Activated CD8-positive, alpha-beta T cell treated with anti-CD3 and anti-CD28 coated beads, Interleukin-2, amount 10 ng/mL, durations not matched to agents 7 days and 5 days (primary cell): ENCODE results near the gene GALNS. TPM values are rescaled to one million over a fixed set of nuclear protein-coding genes. Genes with fewer than 3 reads are reported as not detected.
"Not testable (repeated sequence)": the region's sequence is repeated elsewhere in the genome, so short reads cannot be mapped to it uniquely, and the experiment has no call there.

Experiments used
- ATAC-seq: fragments of 150-1000 bp; cut with Tn5 transposase; one replicate; pipeline ENCODE4 v1.10.0; 2021; ENCODE audit warnings: moderate library complexity
- CTCF ChIA-PET: fragments of 350-600 bp; sonication (Branson Sonifier 250); formaldehyde crosslinking; loops from one replicate; lab custom pipeline; 2021; ENCODE audit warnings: antibody characterized with exemption; lab: Charles Lee
- POLR2A ChIA-PET: fragments of 350-600 bp; sonication (Branson Sonifier 250); formaldehyde crosslinking; loops from one replicate; lab custom pipeline; 2021; ENCODE audit warnings: antibody characterized with exemption; lab: Charles Lee
- DNase-seq: peaks from one replicate; pipeline ENCODE4 v3.0.0-alpha.2; 2020
- H3K27ac Mint-ChIP-seq: one replicate; pipeline ENCODE4 v1.8.0; 2021; ENCODE audit warnings: mild to moderate bottlenecking, mixed read lengths
- H3K27me3 Mint-ChIP-seq: one replicate; pipeline ENCODE4 v1.8.0; 2021; ENCODE audit warnings: low read depth, mixed read lengths
- H3K36me3 Mint-ChIP-seq: one replicate; pipeline ENCODE4 v1.8.0; 2021; ENCODE audit warnings: low read depth, mixed read lengths
- H3K4me1 Mint-ChIP-seq: one replicate; pipeline ENCODE4 v1.8.0; 2021; ENCODE audit warnings: low read depth, mixed read lengths
- H3K4me3 Mint-ChIP-seq: one replicate; pipeline ENCODE4 v1.8.0; 2021; ENCODE audit warnings: mild to moderate bottlenecking, mixed read lengths
- H3K9me3 Mint-ChIP-seq: one replicate; pipeline ENCODE4 v1.8.0; 2022; ENCODE audit warnings: mixed read lengths; ENCODE audit not compliant: insufficient read depth
- total RNA-seq, 2 experiments: library from RNA; stranded (reverse); gene quantifications; one replicate each; pipeline ENCODE4 v1.2.3, GENCODE V29; 2021

GALNS gene
- total RNA-seq, 2 experiments from 2014 or later, result 31.1 to 33.3 TPM

DNA sequence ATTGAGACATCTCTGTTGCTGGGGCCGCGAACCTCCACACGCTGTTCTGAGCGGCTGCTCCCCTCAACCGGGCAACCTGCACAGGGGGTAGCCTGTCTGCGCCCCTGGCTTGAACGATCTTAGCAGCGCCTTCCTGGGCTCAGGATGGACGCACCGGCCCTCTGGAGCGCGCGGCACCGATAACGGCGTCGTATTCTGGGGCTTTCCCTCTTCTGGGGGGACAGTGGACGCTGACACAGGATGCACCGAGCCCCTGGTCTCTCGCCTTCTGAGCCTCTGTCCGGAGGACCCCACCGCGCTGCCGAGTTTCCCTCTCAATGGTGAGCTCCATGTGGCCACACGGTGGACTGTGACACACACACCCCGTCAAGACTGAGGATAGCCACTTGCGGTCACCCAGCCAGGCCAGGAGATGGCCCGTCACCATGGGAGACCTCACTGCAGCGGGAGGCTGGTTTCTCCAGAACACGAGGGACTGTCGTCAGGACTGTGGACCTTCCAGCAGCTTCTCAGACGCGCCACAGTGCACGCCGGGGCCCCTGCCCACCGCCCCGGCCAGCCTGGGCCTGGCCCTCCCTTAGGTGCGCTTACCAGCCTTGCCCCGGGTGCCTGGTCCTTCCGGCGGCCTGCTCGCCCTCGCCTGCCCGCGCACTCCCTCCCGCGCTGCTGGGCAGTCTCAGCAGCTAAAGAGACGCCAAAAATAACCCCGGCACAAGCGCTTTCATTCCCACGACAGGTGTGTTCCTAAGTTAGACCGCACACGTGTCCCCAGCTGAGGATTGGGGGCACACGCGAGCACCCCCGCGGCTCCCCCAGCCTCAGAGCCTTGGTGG lies 39.7 kb upstream of the GALNS start:
- Mint-ChIP-seq H3K27ac (no peak overlapping the region), H3K27me3 (no peaks in the 10 kb centered on the region), H3K4me3 (no peak overlapping the region), H3K4me1 (no peaks in the 10 kb centered on the region), H3K9me3 (no peaks in the 10 kb centered on the region), H3K36me3 (no peaks in the 10 kb centered on the region)
- POLR2A ChIA-PET, result no interaction called here
- CTCF ChIA-PET, result no interaction called here
- DNase-seq (no peak), ATAC-seq (no peak)

DNA sequence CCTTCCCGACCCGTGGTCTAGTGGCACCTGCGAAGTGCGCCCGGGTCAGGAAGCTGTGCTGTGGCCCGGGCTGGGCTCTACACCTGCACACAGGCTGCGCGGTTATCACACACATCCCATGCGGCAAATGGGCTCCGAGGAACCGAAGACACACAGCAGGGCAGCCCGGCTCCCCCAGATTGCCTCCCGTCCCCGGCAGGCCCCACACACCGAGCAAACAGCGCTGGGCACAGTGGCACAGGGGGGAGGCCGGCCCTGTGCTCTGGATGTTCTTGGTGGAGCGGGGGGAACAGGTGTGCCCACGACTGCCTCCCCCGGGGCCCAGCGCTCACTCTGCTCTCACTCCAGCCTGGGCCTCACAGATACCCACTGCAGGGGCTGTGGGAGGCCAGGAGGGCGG lies 38.6 kb upstream of the GALNS start:
- Mint-ChIP-seq H3K36me3 (no peaks in the 10 kb centered on the region), H3K4me3 (no peak overlapping the region), H3K27me3 (no peaks in the 10 kb centered on the region), H3K4me1 (no peaks in the 10 kb centered on the region), H3K27ac (no peak overlapping the region), H3K9me3 (no peaks in the 10 kb centered on the region)
- DNase-seq, result no peak
- ATAC-seq, result no peak
- POLR2A ChIA-PET, result no interaction called here
- CTCF ChIA-PET, result no interaction called here

DNA sequence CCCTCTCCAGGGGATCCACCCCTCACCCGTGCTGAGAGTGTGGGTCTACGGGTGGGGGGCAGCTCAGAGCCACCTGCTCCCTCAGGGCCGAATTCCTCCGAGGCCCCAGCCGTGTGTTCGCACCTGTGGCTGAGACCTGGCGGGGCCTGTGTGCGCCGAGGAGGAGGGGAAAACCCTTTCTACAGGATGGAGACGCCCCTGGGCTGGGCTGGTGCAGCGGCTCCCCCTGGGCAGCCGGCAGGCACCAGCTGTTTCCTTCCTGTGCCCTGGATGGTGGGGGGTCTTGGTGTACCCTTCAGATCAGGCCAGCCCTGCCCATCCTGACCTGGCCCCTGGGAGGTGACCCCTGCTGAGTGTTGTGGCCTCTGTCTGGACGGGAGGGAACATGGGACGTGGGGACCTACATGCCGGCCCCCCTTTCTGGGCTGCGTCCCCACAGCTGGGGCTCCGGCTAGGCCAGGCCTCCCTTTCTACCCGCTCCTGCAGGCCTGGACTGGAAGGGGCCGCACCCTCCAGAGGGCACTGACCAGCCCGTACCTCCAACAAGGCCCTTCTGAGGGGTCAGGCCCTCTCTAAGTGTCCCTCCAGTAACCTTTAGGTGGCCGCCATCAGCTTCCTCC lies 38.0 kb upstream of the GALNS start:
- ATAC-seq, result no peak
- Mint-ChIP-seq H3K9me3 (no peaks in the 10 kb centered on the region), H3K27ac (no peak overlapping the region), H3K4me3 (no peak overlapping the region), H3K27me3 (no peaks in the 10 kb centered on the region), H3K4me1 (no peaks in the 10 kb centered on the region), H3K36me3 (no peaks in the 10 kb centered on the region)
- ChIA-PET CTCF (no interaction called here), POLR2A (no interaction called here)
- DNase-seq, result no peak

DNA sequence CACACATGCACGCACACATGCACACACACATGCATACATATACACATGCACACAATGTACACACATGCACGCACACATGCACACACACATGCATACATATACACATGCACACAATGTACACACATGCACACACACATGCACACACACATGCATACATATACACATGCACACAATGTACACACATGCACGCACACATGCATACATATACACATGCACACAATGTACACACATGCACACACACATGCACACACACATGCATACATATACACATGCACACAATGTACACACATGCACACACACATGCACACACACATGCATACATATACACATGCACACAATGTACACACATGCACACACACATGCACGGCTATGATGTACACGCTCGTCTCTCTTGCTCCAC lies 37.5 kb upstream of the GALNS start:
- H3K27me3 Mint-ChIP-seq, H3K27ac Mint-ChIP-seq, H3K4me1 Mint-ChIP-seq, H3K36me3 Mint-ChIP-seq, ATAC-seq, H3K4me3 Mint-ChIP-seq, DNase-seq, CTCF ChIA-PET, H3K9me3 Mint-ChIP-seq, POLR2A ChIA-PET: not testable (repeated sequence)

DNA sequence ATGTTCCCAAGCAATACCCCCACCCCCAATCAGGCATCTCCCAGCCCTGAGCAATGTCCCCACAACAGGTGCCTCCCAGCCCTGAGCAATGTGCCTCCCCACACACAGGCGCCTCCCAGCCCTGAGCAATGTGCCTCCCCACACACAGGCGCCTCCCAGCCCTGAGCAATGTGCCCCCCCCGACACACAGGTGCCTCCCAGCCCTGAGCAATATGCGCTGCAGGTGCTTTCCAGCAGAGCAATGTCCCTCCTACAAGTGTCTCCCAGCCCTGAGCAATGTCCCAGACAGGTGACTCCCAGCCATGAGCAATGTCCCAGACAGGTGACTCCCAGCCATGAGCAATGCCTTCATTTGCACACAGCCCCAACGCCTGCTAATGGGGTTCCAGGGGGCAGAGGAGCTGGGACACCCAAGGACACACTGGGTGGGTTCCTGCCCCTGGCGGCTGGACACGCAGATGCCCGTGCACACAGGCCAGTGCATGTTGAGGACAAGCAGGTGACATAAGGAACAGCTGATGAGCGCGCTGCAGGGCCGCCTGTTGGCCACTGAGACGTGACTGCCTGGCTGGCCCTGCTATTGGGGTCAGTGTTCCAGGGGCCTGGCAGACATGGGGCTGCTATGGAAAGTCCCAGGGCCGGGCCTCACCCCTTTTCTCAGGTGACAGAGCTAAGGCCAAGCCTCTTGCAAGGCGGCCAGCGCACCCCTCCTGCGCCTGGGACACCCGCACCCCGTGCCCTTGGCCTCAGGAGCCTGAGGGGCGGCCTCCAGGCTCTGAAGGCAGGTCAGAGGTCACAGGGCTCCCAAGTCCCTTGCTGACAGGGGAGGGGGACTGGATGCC lies 36.6 kb upstream of the GALNS start:
- no peaks in the 10 kb centered on the region for H3K4me1 Mint-ChIP-seq
- POLR2A ChIA-PET, result no interaction called here
- CTCF ChIA-PET, result no interaction called here
- no peak for DNase-seq
- no peaks in the 10 kb centered on the region for H3K27me3 Mint-ChIP-seq
- no peak for ATAC-seq
- H3K4me3 Mint-ChIP-seq, result no peak overlapping the region
- no peak overlapping the region for H3K27ac Mint-ChIP-seq
- H3K36me3 Mint-ChIP-seq, result no peaks in the 10 kb centered on the region
- no peaks in the 10 kb centered on the region for H3K9me3 Mint-ChIP-seq

DNA sequence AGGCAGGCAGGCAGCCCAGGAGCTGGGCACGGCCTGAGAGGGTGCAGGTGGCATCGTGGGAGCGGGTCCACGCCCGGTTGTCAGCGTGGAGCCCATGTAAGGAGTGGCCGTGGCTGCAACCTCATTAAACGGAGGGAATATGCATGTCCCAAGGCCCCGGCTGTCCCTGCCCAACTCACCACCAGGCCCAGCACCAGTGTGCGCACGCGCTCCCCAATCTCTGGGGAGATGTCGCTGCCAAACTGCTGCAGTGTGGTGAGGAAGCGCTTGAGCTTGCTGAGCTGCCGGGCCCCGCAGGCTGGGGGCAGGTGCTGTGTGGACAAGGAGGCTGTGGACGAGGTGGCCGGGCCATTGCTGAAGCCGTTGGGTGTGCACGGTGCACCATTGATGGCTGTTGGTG lies 35.3 kb upstream of the GALNS start:
- ChIA-PET CTCF (no interaction called here), POLR2A (no interaction called here)
- no peaks in the 10 kb centered on the region for H3K27me3 Mint-ChIP-seq
- no peaks in the 10 kb centered on the region for H3K4me1 Mint-ChIP-seq
- no peak for DNase-seq
- no peaks in the 10 kb centered on the region for H3K9me3 Mint-ChIP-seq
- no peak overlapping the region for H3K27ac Mint-ChIP-seq
- no peak for ATAC-seq
- H3K4me3 Mint-ChIP-seq, result no peak overlapping the region
- no peaks in the 10 kb centered on the region for H3K36me3 Mint-ChIP-seq

DNA sequence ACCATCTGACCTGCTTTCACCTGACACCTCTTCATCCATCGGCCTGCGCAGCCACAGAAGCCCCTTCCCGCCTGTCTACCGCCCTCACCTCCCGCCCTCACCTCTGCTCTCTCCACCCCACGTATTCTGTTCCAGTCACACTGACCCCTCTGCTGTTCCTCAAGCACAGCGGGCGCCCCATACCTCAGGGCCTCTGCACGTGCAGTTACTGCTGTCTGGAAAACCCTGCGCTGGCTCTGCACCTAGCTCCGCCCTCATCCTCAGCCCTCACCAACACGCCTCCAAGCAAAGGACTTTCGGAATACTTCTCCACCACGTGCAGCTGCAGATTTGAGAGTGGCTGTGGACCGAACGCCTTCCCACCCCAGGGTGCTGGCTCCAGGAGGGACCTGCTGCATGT lies 34.3 kb upstream of the GALNS start:
- DNase-seq (no peak), ATAC-seq (no peak)
- POLR2A ChIA-PET, result no interaction called here
- H3K36me3 Mint-ChIP-seq, result no peaks in the 10 kb centered on the region
- H3K27me3 Mint-ChIP-seq, result no peaks in the 10 kb centered on the region
- CTCF ChIA-PET, result no interaction called here
- no peaks in the 10 kb centered on the region for H3K9me3 Mint-ChIP-seq
- no peak overlapping the region for H3K4me3 Mint-ChIP-seq
- H3K4me1 Mint-ChIP-seq, result no peaks in the 10 kb centered on the region
- H3K27ac Mint-ChIP-seq, result no peak overlapping the region

DNA sequence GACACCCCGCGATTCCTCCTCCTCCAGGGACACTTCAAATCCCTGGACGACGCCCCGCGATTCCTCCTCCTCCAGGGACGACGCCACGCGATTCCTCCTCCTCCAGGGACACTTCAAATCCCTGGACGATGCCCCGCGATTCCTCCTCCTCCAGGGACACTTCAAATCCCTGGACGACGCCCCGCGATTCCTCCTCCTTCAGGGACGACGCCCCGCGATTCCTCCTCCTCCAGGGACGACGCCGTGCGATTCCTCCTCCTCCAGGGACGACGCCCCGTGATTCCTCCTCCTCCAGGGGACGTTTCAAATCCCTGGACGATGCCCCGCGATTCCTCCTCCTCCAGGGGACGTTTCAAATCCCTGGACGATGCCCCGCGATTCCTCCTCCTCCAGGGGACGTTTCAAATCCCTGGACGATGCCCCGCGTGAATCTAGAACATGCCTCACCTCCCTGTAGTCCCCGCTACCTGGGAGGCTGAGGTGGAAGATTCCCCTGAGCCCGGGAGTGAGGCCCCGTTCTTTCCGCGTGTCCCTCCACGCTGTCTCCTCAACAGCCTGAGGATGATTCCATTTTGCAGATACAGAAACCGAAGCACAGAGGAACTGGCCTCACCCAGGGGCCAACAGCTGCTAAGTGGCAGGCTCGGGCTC lies 33.1 kb upstream of the GALNS start:
- ATAC-seq, result not testable (repeated sequence)

DNA sequence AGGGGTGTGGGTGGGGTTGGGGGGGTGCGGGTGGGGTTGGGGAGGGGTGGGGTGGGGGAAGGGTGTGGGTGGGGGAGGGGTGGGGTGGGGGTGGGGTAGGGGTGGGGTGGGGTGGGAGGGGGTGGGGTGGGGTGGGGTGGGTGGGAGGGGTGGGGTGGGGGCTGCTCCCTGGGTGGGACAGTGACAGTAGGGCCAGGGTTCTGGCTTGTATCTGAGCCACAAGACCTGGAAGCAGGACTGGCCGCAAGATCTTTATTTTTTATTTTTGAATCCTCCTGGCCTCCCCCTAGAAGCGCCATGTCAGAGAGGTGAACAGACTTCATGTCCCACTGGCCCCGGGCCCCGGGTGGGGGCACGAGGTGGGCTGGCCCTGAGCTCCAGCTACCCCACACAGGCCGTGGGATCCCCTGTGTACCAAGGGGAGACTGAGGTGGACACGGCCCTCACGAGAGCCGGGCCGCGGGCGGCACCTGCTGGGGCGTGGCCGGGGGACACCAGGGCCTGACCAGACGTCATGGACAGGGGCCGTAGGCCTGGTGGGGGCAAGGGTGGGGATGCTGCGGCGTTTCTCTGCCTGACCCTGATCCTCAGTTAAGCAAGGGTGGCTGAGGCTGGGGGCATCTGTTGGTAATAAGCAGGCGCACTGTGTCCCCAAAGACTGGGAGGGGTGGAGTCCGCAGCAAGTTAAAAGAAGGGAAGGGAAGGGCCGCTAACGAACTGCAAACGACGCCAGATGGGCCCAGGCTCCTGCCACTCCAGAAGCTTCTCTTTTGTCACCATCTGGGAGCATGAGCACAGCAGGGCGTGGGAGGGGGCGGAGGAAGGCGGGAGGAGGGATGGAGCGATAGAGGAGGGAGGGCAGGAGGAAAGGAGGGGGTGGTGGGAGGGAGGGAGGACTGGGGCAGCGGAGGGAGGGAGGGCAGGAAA lies 32.0 kb upstream of the GALNS start:
- POLR2A ChIA-PET, result no interaction called here
- Mint-ChIP-seq H3K9me3 (no peaks in the 10 kb centered on the region), H3K4me3 (no peak overlapping the region), H3K27ac (no peak overlapping the region), H3K27me3 (no peaks in the 10 kb centered on the region), H3K36me3 (no peaks in the 10 kb centered on the region), H3K4me1 (no peaks in the 10 kb centered on the region)
- DNase-seq (no peak), ATAC-seq (peak; percentile 14)
- CTCF ChIA-PET, result no interaction called here

More for the DNA sequence above, 33.1 kb upstream of the GALNS start:
- CTCF ChIA-PET, H3K27me3 Mint-ChIP-seq, H3K4me3 Mint-ChIP-seq, H3K27ac Mint-ChIP-seq, H3K4me1 Mint-ChIP-seq, DNase-seq, H3K36me3 Mint-ChIP-seq, POLR2A ChIA-PET, H3K9me3 Mint-ChIP-seq: not testable (repeated sequence)

DNA sequence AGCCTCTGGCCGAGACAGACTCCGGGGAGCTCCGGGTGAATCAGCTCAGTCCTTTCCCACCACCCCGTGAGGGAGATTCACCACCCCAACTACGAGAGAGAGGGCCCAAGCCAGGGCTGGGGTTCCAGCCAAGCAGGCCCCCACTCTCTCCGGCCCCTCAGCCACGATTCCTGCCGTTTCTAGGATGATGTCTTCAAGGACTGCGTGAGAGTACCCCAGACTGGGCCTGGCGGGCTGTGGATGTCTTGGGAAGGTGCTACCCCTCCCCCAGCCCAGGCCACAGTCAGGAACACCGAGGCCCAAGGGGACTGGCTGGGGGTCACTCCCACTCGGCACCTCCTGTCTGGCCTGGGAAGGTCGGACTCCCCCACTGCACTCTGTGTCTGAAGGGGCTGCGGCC lies 31.3 kb upstream of the GALNS start:
- H3K4me3 Mint-ChIP-seq, result no peak overlapping the region
- no peaks in the 10 kb centered on the region for H3K4me1 Mint-ChIP-seq
- no peak overlapping the region for H3K27ac Mint-ChIP-seq
- DNase-seq, result no peak
- ChIA-PET POLR2A (no interaction called here), CTCF (no interaction called here)
- H3K9me3 Mint-ChIP-seq, result no peaks in the 10 kb centered on the region
- ATAC-seq, result no peak
- H3K36me3 Mint-ChIP-seq, result no peaks in the 10 kb centered on the region
- H3K27me3 Mint-ChIP-seq, result no peaks in the 10 kb centered on the region

DNA sequence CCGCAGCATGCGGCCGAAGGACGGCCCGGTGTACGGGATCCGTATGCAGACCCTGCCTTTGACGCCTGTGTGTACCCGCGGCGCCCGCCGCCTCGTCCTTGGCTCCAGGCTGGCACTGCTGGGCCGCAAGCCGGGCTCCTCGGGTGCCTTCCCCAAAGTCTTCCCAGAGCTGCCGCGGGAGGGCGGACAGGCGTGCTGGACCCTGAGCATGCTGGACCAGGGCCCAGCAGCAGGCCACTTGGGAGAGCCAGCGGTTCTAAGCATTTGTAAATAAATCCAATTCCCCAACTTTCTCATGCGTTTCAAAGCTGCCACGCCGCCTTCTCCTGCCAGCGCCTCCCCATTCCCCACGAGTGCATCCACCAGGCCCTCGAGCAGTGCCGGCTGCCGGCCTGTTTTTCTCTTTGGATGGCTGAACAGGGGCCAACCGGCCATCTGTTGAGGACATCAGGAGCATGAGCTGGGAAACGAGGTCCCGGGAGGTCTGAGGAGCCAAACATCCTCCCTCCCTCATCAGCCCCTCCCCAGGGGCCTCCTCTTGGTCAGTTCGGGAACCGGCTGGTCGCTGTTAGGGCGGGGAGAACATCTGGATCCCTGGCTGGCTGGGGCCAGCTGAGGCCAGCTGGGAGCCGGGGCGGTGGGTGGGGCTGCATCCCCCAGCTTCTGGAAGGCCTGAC lies 30.2 kb upstream of the GALNS start:
- Mint-ChIP-seq H3K9me3 (no peaks in the 10 kb centered on the region), H3K27ac (no peak overlapping the region), H3K27me3 (no peaks in the 10 kb centered on the region), H3K4me1 (peaks cover 5% of the 10 kb centered on the region), H3K4me3 (no peak overlapping the region), H3K36me3 (no peaks in the 10 kb centered on the region)
- DNase-seq (no peak), ATAC-seq (no peak)
- CTCF ChIA-PET, result no interaction called here
- POLR2A ChIA-PET, result no interaction called here
